ENCODE measurements around the gene CDS2. TPM values are rescaled to one million over a fixed set of nuclear protein-coding genes. Genes with fewer than 3 reads are reported as not detected.

The CDS2 gene
- total and polyA plus RNA-seq, 11 donors = 22.5 to 105 (median 83.1) TPM

DNA sequence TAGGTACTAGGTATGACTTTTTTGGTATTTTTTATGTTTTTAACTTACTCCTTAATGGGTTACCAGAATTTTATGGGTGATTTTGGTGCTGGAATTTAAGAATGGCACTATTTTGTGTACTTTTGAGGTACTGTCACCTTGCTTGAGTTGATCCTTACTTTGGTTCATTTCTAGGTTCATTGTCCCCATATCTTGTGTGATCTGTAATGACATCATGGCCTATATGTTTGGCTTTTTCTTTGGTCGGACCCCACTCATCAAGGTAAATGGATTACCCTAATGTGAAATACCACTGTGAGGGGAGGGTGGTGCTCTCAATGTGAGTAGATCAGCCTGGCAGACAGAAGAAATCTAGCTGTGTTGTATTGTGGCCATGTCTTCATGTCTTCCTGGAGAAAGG is 57.9 kb downstream of the CDS2 start:
- H3K27ac ChIP-seq = peak overlapping the region in 6 of 12 donors; percentile 35 to 84 (median 67)
- intact Hi-C loops (cut with DNase I) = loop anchor here in 1 of 10 donors (5.0 kb wide), 1 partner anchor 47 kb away; no protein-coding TSS in a partner anchor
- DNase-seq = no peak
- no peaks in the 10 kb centered on the region for H3K27me3 ChIP-seq
- no peak overlapping the region for H3K4me3 ChIP-seq
- no peak for TF ChIP-seq POLR2A (IDR thresholded peaks at IDR 0.05)
- TF ChIP-seq, protein P1, sequence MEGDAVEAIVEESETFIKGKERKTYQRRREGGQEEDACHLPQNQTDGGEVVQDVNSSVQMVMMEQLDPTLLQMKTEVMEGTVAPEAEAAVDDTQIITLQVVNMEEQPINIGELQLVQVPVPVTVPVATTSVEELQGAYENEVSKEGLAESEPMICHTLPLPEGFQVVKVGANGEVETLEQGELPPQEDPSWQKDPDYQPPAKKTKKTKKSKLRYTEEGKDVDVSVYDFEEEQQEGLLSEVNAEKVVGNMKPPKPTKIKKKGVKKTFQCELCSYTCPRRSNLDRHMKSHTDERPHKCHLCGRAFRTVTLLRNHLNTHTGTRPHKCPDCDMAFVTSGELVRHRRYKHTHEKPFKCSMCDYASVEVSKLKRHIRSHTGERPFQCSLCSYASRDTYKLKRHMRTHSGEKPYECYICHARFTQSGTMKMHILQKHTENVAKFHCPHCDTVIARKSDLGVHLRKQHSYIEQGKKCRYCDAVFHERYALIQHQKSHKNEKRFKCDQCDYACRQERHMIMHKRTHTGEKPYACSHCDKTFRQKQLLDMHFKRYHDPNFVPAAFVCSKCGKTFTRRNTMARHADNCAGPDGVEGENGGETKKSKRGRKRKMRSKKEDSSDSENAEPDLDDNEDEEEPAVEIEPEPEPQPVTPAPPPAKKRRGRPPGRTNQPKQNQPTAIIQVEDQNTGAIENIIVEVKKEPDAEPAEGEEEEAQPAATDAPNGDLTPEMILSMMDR (IDR thresholded peaks at IDR 0.05) = no peak
- 86 to 97% (median 92%) methylated on average over 1 of the region's 1 CpG for WGBS, 4 donors
- ATAC-seq = no peak
- H3K4me1 ChIP-seq = peaks cover 0 to 42% (median 27%) of the 10 kb centered on the region in 12 donors
- peaks cover 0 to 6% (median 0%) of the 10 kb centered on the region in 12 donors for H3K9me3 ChIP-seq
- peaks cover 0 to 98% (median 81%) of the 10 kb centered on the region in 9 donors for H3K36me3 ChIP-seq

DNA sequence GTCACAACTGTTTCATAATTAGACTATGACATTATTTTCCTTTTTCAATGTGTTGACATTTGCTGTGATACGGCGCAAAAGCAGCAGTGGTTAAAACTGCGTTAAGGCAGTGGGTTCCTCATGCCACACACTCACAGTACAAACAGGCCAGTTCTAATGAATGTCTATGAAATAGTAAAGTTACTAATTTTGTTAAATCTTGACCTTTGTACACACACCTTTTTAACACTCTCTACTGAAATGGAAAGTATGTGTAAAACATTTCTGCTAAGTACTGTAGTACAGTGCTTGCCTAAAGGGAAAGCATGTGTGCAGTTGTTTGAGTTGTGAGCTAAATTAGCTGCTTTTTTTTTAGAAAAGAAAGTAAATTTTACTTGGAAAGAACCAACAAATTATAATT is 60.3 kb downstream of the CDS2 start:
- intact Hi-C loops (cut with DNase I) = no loop called here
- Histone ChIP-seq H3K4me1 (peaks cover 0 to 31% (median 21%) of the 10 kb centered on the region in 12 donors), H3K27ac (peak overlapping the region in 6 of 12 donors; percentile 4 to 50 (median 40)), H3K4me3 (no peak overlapping the region), H3K36me3 (peaks cover 0 to 100% (median 96%) of the 10 kb centered on the region in 9 donors), H3K27me3 (no peaks in the 10 kb centered on the region), H3K9me3 (no peaks in the 10 kb centered on the region)
- 61 to 90% (median 63%) methylated on average over 3 of the region's 3 CpGs for WGBS, 4 donors
- TF ChIP-seq, protein P1 (IDR thresholded peaks at IDR 0.05) = no peak
- TF ChIP-seq POLR2A (IDR thresholded peaks at IDR 0.05) = no peak
- ATAC-seq (peak in 1 of 4 donors; percentile 14), DNase-seq (no peak)

DNA sequence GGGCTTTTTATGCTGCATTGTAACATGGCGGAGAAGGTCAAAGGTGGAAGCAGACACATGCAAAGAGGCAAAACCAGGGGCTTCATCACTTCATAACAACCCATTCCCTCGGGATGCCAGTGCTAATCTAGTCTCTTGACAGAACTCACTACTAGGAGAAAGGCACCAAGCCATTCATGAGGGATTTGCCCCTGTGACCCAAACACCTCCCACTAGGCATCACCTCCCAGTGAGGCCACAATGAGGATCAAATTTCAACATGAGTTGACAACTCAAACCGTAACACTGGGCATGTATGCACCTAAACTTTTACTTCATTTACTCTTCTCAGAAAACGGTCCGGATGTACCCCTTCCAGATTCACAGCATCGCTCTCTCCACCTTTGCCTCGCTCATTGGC is 61.9 kb downstream of the CDS2 start:
- intact Hi-C loops (cut with DNase I) = loop anchor here in 1 of 10 donors (2.0 kb wide), 1 partner anchor 52 kb away; no protein-coding TSS in a partner anchor
- Histone ChIP-seq H3K9me3 (no peaks in the 10 kb centered on the region), H3K36me3 (peaks cover 0 to 97% (median 92%) of the 10 kb centered on the region in 9 donors), H3K27me3 (no peaks in the 10 kb centered on the region), H3K4me1 (peaks cover 0 to 18% (median 12%) of the 10 kb centered on the region in 12 donors), H3K27ac (no peak overlapping the region), H3K4me3 (no peak overlapping the region)
- TF ChIP-seq POLR2A (IDR thresholded peaks at IDR 0.05) = no peak
- TF ChIP-seq, protein P1 (IDR thresholded peaks at IDR 0.05) = no peak
- WGBS, 4 donors = 83 to 85% (median 85%) methylated on average over 7 of the region's 7 CpGs
- DNase-seq (no peak), ATAC-seq (no peak)

DNA sequence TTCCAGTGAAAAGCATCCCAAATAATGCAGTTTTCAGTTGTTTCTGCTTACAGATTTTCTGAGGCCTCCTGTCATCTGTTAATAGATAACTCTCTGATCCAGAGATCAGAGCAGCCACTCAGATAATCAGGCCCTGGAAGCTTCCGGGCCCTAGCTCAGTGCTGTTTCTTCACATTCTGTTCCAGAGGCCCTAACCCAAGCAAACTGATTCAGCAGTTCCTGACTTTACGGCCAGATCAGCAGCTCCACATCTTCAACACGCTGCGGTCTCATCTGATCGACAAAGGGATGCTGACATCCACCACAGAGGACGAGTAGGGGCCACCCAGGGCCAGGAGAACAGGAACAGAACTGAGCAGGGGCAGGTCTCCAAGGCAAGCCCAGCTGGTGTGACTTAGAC is 63.1 kb downstream of the CDS2 start:
- DNase-seq = no peak
- WGBS, 4 donors = 90 to 96% (median 94%) methylated on average over 6 of the region's 6 CpGs
- no peak for TF ChIP-seq POLR2A (IDR thresholded peaks at IDR 0.05)
- TF ChIP-seq, protein P1 (IDR thresholded peaks at IDR 0.05) = no peak
- Histone ChIP-seq H3K4me3 (no peak overlapping the region), H3K36me3 (peaks cover 0 to 97% (median 89%) of the 10 kb centered on the region in 9 donors), H3K27ac (no peak overlapping the region), H3K4me1 (peaks cover 0 to 17% (median 12%) of the 10 kb centered on the region in 12 donors), H3K9me3 (no peaks in the 10 kb centered on the region), H3K27me3 (no peaks in the 10 kb centered on the region)
- ATAC-seq = no peak
- intact Hi-C loops (cut with DNase I) = loop anchor here in 1 of 10 donors (2.0 kb wide), 1 partner anchor 53 kb away; no protein-coding TSS in a partner anchor
